ENCODE data around the gene HFM1.

The HFM1 gene

DNA sequence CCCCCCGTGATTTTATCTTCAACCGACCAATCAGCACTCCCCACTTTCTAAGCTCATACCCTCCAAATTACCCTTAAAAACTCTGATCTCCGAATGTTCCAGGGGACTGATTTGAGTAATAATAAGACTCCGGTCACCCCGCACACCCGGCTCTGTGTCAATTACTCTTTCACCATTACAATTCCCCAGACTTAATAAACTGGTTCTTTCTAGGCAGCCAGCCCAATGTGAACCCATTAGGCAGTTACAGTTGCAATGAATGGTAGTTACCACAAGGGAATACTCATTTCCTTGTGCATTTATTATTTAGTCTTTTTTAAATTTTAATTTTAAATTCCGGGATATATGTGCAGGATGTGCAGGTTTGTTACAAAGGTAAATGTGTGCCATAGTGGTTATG lies 177.9 kb downstream of the HFM1 start:
- Histone ChIP-seq H2BK12ac (ENCODE audit: low read length) (no peak overlapping the region), H3K36me3 (replicated peaks in 1 of 2; ENCODE audit: control insufficient read depth in 2 of 2, insufficient read depth in 2 of 2, low read length in 2 of 2) (peaks cover 0 to 2% of the 10 kb centered on the region in 2 donors), H3K4me1 (ENCODE audit: control insufficient read depth in 2 of 2, insufficient read depth in 1 of 2, low read depth in 1 of 2, low read length in 2 of 2) (no peaks in the 10 kb centered on the region), H3K4me2 (ENCODE audit: insufficient read depth, low read length, poor library complexity, severe bottlenecking) (no peak overlapping the region), H2AK5ac (ENCODE audit: low read depth, low read length) (no peak overlapping the region), H3K23ac (ENCODE audit: low read depth, low read length, poor library complexity) (no peak overlapping the region), H3K79me1 (ENCODE audit: low read depth, low read length) (no peaks in the 10 kb centered on the region), H3K4me3 (ENCODE audit: low read length in 2 of 2) (no peak overlapping the region), H2BK15ac (ENCODE audit: low read length) (no peak overlapping the region), H3K27me3 (ENCODE audit: control insufficient read depth in 3 of 3, insufficient read depth in 3 of 3, low read depth in 1 of 3, low read length in 3 of 3) (no peaks in the 10 kb centered on the region), H3K9ac (ENCODE audit: low read depth, low read length, poor library complexity) (no peak overlapping the region), H3K9me3 (replicated peaks in 1 of 2; ENCODE audit: control insufficient read depth in 2 of 2, insufficient read depth in 1 of 2, low read depth in 1 of 2, low read length in 2 of 2) (no peaks in the 10 kb centered on the region), H2BK5ac (ENCODE audit: low read length) (no peak overlapping the region), H4K91ac (ENCODE audit: low read depth, low read length, poor library complexity) (no peak overlapping the region), H3K14ac (ENCODE audit: low read length) (no peak overlapping the region), H3K27ac (replicated peaks; ENCODE audit: low read length) (no peak overlapping the region), H2BK120ac (ENCODE audit: low read depth, low read length) (no peak overlapping the region), H4K8ac (ENCODE audit: low read depth, low read length) (no peak overlapping the region), H3K4ac (ENCODE audit: low read length) (no peak overlapping the region), H3K18ac (ENCODE audit: low read length) (no peak overlapping the region), H2AFZ (ENCODE audit: low read length) (no peak overlapping the region)
- no CpG with 5 or more reads among the region's 7 CpGs for WGBS, 2 donors (ENCODE audit: extremely low coverage in 2 of 2, insufficient read length in 2 of 2, insufficient replicate concordance in 1 of 2)
- no peak for DNase-seq (ENCODE audit: low spot score)

DNA sequence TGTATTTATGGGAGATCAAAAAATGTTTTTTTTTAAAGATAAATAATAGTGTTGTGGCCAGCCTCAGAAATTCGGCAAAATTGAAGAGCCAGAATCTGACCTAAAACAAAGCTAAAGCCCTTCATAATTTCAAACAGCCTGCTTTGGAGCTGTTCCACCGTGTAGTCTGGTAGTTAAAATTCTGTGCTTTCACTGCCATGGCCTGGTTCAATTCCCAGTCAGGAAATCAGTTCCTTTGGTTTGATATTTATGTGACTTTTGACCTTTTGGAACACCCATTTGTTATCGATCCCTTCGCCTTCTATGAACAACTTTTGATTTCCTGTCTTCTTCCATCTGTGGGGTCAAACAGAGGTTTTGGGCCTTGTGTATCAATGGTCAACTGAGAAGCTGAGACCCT lies 179.8 kb downstream of the HFM1 start:
- Histone ChIP-seq H3K79me1 (ENCODE audit: low read depth, low read length) (no peaks in the 10 kb centered on the region), H3K9me3 (replicated peaks in 1 of 2; ENCODE audit: control insufficient read depth in 2 of 2, insufficient read depth in 1 of 2, low read depth in 1 of 2, low read length in 2 of 2) (no peaks in the 10 kb centered on the region), H3K4me2 (ENCODE audit: insufficient read depth, low read length, poor library complexity, severe bottlenecking) (no peak overlapping the region), H3K18ac (ENCODE audit: low read length) (no peak overlapping the region), H3K4ac (ENCODE audit: low read length) (no peak overlapping the region), H3K27me3 (ENCODE audit: control insufficient read depth in 3 of 3, insufficient read depth in 3 of 3, low read depth in 1 of 3, low read length in 3 of 3) (no peaks in the 10 kb centered on the region), H4K8ac (ENCODE audit: low read depth, low read length) (no peak overlapping the region), H2BK5ac (ENCODE audit: low read length) (no peak overlapping the region), H2BK15ac (ENCODE audit: low read length) (no peak overlapping the region), H2AFZ (ENCODE audit: low read length) (no peak overlapping the region), H3K4me1 (ENCODE audit: control insufficient read depth in 2 of 2, insufficient read depth in 1 of 2, low read depth in 1 of 2, low read length in 2 of 2) (no peaks in the 10 kb centered on the region), H2BK12ac (ENCODE audit: low read length) (no peak overlapping the region), H2AK5ac (ENCODE audit: low read depth, low read length) (no peak overlapping the region), H3K9ac (ENCODE audit: low read depth, low read length, poor library complexity) (no peak overlapping the region), H3K4me3 (ENCODE audit: low read length in 2 of 2) (no peak overlapping the region), H3K14ac (ENCODE audit: low read length) (no peak overlapping the region), H3K23ac (ENCODE audit: low read depth, low read length, poor library complexity) (no peak overlapping the region), H3K36me3 (replicated peaks in 1 of 2; ENCODE audit: control insufficient read depth in 2 of 2, insufficient read depth in 2 of 2, low read length in 2 of 2) (peaks cover 0 to 2% of the 10 kb centered on the region in 2 donors), H4K91ac (ENCODE audit: low read depth, low read length, poor library complexity) (no peak overlapping the region), H2BK120ac (ENCODE audit: low read depth, low read length) (no peak overlapping the region), H3K27ac (replicated peaks; ENCODE audit: low read length) (no peak overlapping the region)
- no CpG with 5 or more reads among the region's 4 CpGs for WGBS, 2 donors (ENCODE audit: extremely low coverage in 2 of 2, insufficient read length in 2 of 2, insufficient replicate concordance in 1 of 2)
- DNase-seq (ENCODE audit: low spot score): no peak

DNA sequence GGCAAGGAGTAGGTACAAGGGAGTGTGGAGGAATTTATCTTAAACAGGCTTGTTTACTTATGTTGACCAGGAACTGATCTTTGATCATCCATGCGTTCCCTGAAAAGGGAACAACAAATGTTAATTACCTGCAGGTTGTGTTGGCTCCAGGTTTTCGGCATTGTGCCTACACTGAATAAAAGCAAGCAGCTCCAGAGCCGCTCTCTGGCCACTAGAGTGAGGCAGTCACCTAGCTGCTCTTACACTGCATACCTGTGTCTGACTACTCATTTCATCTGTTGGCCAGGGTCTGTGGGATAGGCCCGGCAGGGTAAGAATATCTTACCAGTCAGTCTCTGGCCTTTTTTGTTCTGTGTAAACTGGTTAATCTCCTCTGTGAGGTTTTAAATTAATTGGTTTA lies 183.6 kb downstream of the HFM1 start:
- H3K27me3 ChIP-seq (ENCODE audit: control insufficient read depth in 3 of 3, insufficient read depth in 3 of 3, low read depth in 1 of 3, low read length in 3 of 3): no peaks in the 10 kb centered on the region
- no peaks in the 10 kb centered on the region for H3K79me1 ChIP-seq (ENCODE audit: low read depth, low read length)
- no CpG with 5 or more reads among the region's 4 CpGs for WGBS, 2 donors (ENCODE audit: extremely low coverage in 2 of 2, insufficient read length in 2 of 2, insufficient replicate concordance in 1 of 2)
- H3K4me1 ChIP-seq (ENCODE audit: control insufficient read depth in 2 of 2, insufficient read depth in 1 of 2, low read depth in 1 of 2, low read length in 2 of 2): no peaks in the 10 kb centered on the region
- no peak overlapping the region for H4K91ac ChIP-seq (ENCODE audit: low read depth, low read length, poor library complexity)
- H3K4me3 ChIP-seq (ENCODE audit: low read length in 2 of 2): no peak overlapping the region
- H3K4ac ChIP-seq (ENCODE audit: low read length): no peak overlapping the region
- no peaks in the 10 kb centered on the region for H3K36me3 ChIP-seq (replicated peaks in 1 of 2; ENCODE audit: control insufficient read depth in 2 of 2, insufficient read depth in 2 of 2, low read length in 2 of 2)
- no peak overlapping the region for H2BK15ac ChIP-seq (ENCODE audit: low read length)
- H2BK120ac ChIP-seq (ENCODE audit: low read depth, low read length): no peak overlapping the region
- no peak overlapping the region for H2AFZ ChIP-seq (ENCODE audit: low read length)
- no peak overlapping the region for H2BK12ac ChIP-seq (ENCODE audit: low read length)
- no peak overlapping the region for H2AK5ac ChIP-seq (ENCODE audit: low read depth, low read length)
- H3K27ac ChIP-seq (replicated peaks; ENCODE audit: low read length): no peak overlapping the region
- DNase-seq (ENCODE audit: low spot score): no peak
- no peak overlapping the region for H3K23ac ChIP-seq (ENCODE audit: low read depth, low read length, poor library complexity)
- no peak overlapping the region for H3K4me2 ChIP-seq (ENCODE audit: insufficient read depth, low read length, poor library complexity, severe bottlenecking)
- H4K8ac ChIP-seq (ENCODE audit: low read depth, low read length): no peak overlapping the region
- H3K18ac ChIP-seq (ENCODE audit: low read length): no peak overlapping the region
- H3K9ac ChIP-seq (ENCODE audit: low read depth, low read length, poor library complexity): no peak overlapping the region
- no peak overlapping the region for H2BK5ac ChIP-seq (ENCODE audit: low read length)
- no peaks in the 10 kb centered on the region for H3K9me3 ChIP-seq (replicated peaks in 1 of 2; ENCODE audit: control insufficient read depth in 2 of 2, insufficient read depth in 1 of 2, low read depth in 1 of 2, low read length in 2 of 2)
- H3K14ac ChIP-seq (ENCODE audit: low read length): no peak overlapping the region

DNA sequence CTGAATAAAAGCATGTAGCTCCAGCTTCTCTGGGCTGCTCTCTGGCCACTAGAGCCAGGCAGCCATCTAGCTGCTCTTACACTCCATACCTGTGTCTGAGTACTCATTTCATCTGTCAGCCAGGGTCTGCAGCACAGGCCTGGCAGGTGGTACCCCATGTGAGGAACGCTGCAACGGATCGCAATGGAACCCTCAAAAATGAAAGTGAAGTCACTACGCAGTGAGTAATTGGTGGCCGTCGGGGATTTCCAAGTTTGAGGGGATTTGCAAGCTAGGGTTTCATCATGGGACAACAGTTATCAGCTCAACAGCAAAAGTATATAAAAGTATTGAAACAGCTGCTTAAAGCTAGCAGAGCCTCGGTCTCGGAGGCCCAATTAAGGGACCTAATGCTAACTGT lies 186.7 kb downstream of the HFM1 start:
- Histone ChIP-seq H3K4ac (ENCODE audit: low read length) (no peak overlapping the region), H3K27ac (replicated peaks; ENCODE audit: low read length) (no peak overlapping the region), H3K27me3 (ENCODE audit: control insufficient read depth in 3 of 3, insufficient read depth in 3 of 3, low read depth in 1 of 3, low read length in 3 of 3) (no peaks in the 10 kb centered on the region), H2BK15ac (ENCODE audit: low read length) (no peak overlapping the region), H3K18ac (ENCODE audit: low read length) (no peak overlapping the region), H2AK5ac (ENCODE audit: low read depth, low read length) (no peak overlapping the region), H3K4me2 (ENCODE audit: insufficient read depth, low read length, poor library complexity, severe bottlenecking) (no peak overlapping the region), H3K79me1 (ENCODE audit: low read depth, low read length) (no peaks in the 10 kb centered on the region), H2BK12ac (ENCODE audit: low read length) (no peak overlapping the region), H4K8ac (ENCODE audit: low read depth, low read length) (no peak overlapping the region), H3K4me1 (ENCODE audit: control insufficient read depth in 2 of 2, insufficient read depth in 1 of 2, low read depth in 1 of 2, low read length in 2 of 2) (no peaks in the 10 kb centered on the region), H2BK120ac (ENCODE audit: low read depth, low read length) (no peak overlapping the region), H4K91ac (ENCODE audit: low read depth, low read length, poor library complexity) (no peak overlapping the region), H3K9ac (ENCODE audit: low read depth, low read length, poor library complexity) (no peak overlapping the region), H2AFZ (ENCODE audit: low read length) (no peak overlapping the region), H2BK5ac (ENCODE audit: low read length) (peak overlapping the region; percentile 13), H3K14ac (ENCODE audit: low read length) (no peak overlapping the region), H3K9me3 (replicated peaks in 1 of 2; ENCODE audit: control insufficient read depth in 2 of 2, insufficient read depth in 1 of 2, low read depth in 1 of 2, low read length in 2 of 2) (no peaks in the 10 kb centered on the region), H3K4me3 (ENCODE audit: low read length in 2 of 2) (no peak overlapping the region), H3K36me3 (replicated peaks in 1 of 2; ENCODE audit: control insufficient read depth in 2 of 2, insufficient read depth in 2 of 2, low read length in 2 of 2) (no peaks in the 10 kb centered on the region), H3K23ac (ENCODE audit: low read depth, low read length, poor library complexity) (no peak overlapping the region)
- no CpG with 5 or more reads among the region's 8 CpGs for WGBS, 2 donors (ENCODE audit: extremely low coverage in 2 of 2, insufficient read length in 2 of 2, insufficient replicate concordance in 1 of 2)
- no peak for DNase-seq (ENCODE audit: low spot score)
